Naive thymus-derived CD4-positive, alpha-beta T cell (primary cell): Measurements from ENCODE around the gene CCDC12. TPM values are rescaled to one million over a fixed set of nuclear protein-coding genes. Genes with fewer than 3 reads are reported as not detected.
A peak's percentile ranks its signal among the peaks of the same experiment; 100 is the strongest.
"Not testable (repeated sequence)": the region's sequence is repeated elsewhere in the genome, so short reads cannot be mapped to it uniquely, and the experiment has no call there.

Experiments
- ATAC-seq: fragments of 150-1000 bp; cut with Tn5 transposase; 2 replicates; pipeline ENCODE4 v1.10.0; 2021; ENCODE audit warnings: mild to moderate bottlenecking, moderate library complexity
- CTCF ChIA-PET: fragments of 350-600 bp; sonication (Branson Sonifier 250); formaldehyde crosslinking; loops from one replicate; lab custom pipeline; 2021; ENCODE audit warnings: antibody characterized with exemption; lab: Charles Lee
- POLR2A ChIA-PET: fragments of 350-600 bp; sonication (Branson Sonifier 250); formaldehyde crosslinking; loops from one replicate; lab custom pipeline; 2021; ENCODE audit warnings: antibody characterized with exemption, inconsistent platforms; lab: Charles Lee
- DNase-seq, 9 donors: peaks; one replicate each; pipeline versions ENCODE4 v3.0.0 to v3.0.0-alpha.2; 2020 to 2022; ENCODE audit warnings: mixed read lengths in 1 of 9
- H3K27ac ChIP-seq: one replicate; pipeline ENCODE4 v1.7.0; 2013; ENCODE audit warnings: mild to moderate bottlenecking, low read depth, low read length, moderate library complexity
- H3K27me3 ChIP-seq, 2 donors: one replicate each; pipeline ENCODE4 v1.7.0; 2013; ENCODE audit warnings: low read length in 2 of 2, mild to moderate bottlenecking in 2 of 2, moderate library complexity in 2 of 2; ENCODE audit not compliant: control insufficient read depth in 2 of 2, insufficient read depth in 2 of 2
- H3K36me3 ChIP-seq, 3 experiments: 1 replicate in 2 of 3; 2 replicates in 1 of 3; pipeline ENCODE4 v1.7.0; 2013; ENCODE audit warnings: low read length in 3 of 3, mild to moderate bottlenecking in 3 of 3, moderate library complexity in 1 of 3; ENCODE audit not compliant: insufficient read depth in 3 of 3, control insufficient read depth in 2 of 3
- H3K4me1 ChIP-seq, 2 donors: one replicate each; pipeline ENCODE4 v1.7.0; 2013; ENCODE audit warnings: low read length in 2 of 2, mild to moderate bottlenecking in 2 of 2, moderate library complexity in 1 of 2; ENCODE audit not compliant: control insufficient read depth in 2 of 2, insufficient read depth in 2 of 2
- H3K4me3 ChIP-seq: 2 replicates; pipeline ENCODE4 v1.7.0; 2013; ENCODE audit warnings: mild to moderate bottlenecking, low read length
- H3K9me3 ChIP-seq, 3 experiments: 1 replicate in 2 of 3; 2 replicates in 1 of 3; pipeline ENCODE4 v1.7.0; 2013; ENCODE audit warnings: low read length in 3 of 3; ENCODE audit not compliant: control insufficient read depth in 2 of 3
- H3K27ac Mint-ChIP-seq, 9 donors: one replicate each; pipeline ENCODE4 v1.8.0; 2020 to 2022; ENCODE audit warnings: mixed read lengths in 9 of 9, mild to moderate bottlenecking in 8 of 9, moderate library complexity in 5 of 9, inconsistent platforms in 2 of 9
- H3K27me3 Mint-ChIP-seq, 5 donors: one replicate each; pipeline ENCODE4 v1.8.0; 2021 to 2022; ENCODE audit warnings: mixed read lengths in 5 of 5, mild to moderate bottlenecking in 1 of 5
- H3K36me3 Mint-ChIP-seq, 5 donors: one replicate each; pipeline ENCODE4 v1.8.0; 2020 to 2022; ENCODE audit warnings: mixed read lengths in 5 of 5, mild to moderate bottlenecking in 3 of 5, inconsistent platforms in 1 of 5
- H3K4me1 Mint-ChIP-seq, 7 donors: one replicate each; pipeline ENCODE4 v1.8.0; 2020 to 2022; ENCODE audit warnings: mixed read lengths in 7 of 7, mild to moderate bottlenecking in 3 of 7, inconsistent platforms in 1 of 7
- H3K4me3 Mint-ChIP-seq, 10 donors: one replicate each; pipeline ENCODE4 v1.8.0; 2020 to 2022; ENCODE audit warnings: mild to moderate bottlenecking in 10 of 10, mixed read lengths in 10 of 10, moderate library complexity in 6 of 10, inconsistent platforms in 2 of 10
- H3K9me3 Mint-ChIP-seq, 11 donors: one replicate each; pipeline ENCODE4 v1.8.0; 2020 to 2022; ENCODE audit warnings: mixed read lengths in 11 of 11, mild to moderate bottlenecking in 4 of 11, inconsistent platforms in 1 of 11, moderate library complexity in 1 of 11
- intact Hi-C, 2 donors: fragments of 100-400 bp; cut with micrococcal nuclease; formaldehyde crosslinking; loops; one replicate each; pipeline ENCODE4 v1.15.1; 2023
- polyA plus RNA-seq, 2 donors: library from polyadenylated mRNA; unstranded; fragments of 300-500 nt; fragmentation: Illumina TruSeq; gene quantifications; one replicate each; pipeline ENCODE4 v1.2.3, GENCODE V29; 2021
- total RNA-seq, 6 experiments: library from RNA in 5 of 6; stranded (reverse) in 5 of 6; gene quantifications; 1 replicate in 5 of 6; 2 replicates in 1 of 6; pipeline ENCODE4 v1.2.3 and lab custom pipeline; 2021 to 2026

The CCDC12 gene
- total and polyA plus RNA-seq, 7 experiments from 2014 or later = 51.6 to 115 (median 60.2) TPM

DNA sequence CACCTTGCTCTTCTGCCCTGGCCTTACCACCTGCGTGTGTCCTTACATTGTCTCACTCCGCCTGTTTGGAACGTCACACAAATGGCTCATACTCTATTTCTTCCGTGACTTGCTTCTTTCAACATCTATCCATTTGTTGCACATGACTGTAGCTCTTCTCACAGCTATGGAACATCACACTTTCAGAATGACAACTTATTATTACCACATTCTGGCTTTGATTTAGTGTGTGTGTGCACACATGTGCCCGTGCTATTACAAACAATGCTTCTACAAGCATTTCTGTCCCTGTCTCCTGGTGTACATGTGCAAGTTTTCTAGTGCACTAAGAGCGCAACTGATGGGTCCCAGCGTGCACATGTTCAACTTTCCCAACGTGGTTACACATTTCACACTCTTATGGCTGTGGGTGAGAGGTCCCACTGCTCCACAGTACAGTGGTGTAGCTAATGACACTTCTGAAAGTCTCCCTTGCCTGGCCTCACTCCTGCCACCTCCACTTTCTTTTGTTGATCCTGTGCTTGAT, 61.2 kb downstream of the CCDC12 start:
- peaks cover 0 to 5% (median 0%) of the 10 kb centered on the region in 11 donors for H3K9me3 Mint-ChIP-seq
- H3K9me3 ChIP-seq = no peaks in the 10 kb centered on the region
- peak overlapping the region in 3 of 9 donors; percentile 8 to 32 (median 28) for H3K27ac Mint-ChIP-seq
- intact Hi-C loops = loop anchor here in 1 of 2 donors (10.0 kb wide), 1 partner anchor 409 kb away; no protein-coding TSS in a partner anchor
- CTCF ChIA-PET = no interaction called here
- peaks cover 6 to 7% of the 10 kb centered on the region in 2 donors for H3K4me1 ChIP-seq
- no peak overlapping the region for H3K4me3 ChIP-seq
- H3K4me1 Mint-ChIP-seq = peaks cover 8 to 24% (median 15%) of the 10 kb centered on the region in 7 donors
- H3K27ac ChIP-seq = no peak overlapping the region
- no peak overlapping the region for H3K4me3 Mint-ChIP-seq
- peaks cover 2 to 28% (median 6%) of the 10 kb centered on the region in 3 experiments for H3K36me3 ChIP-seq
- peaks cover 13 to 40% (median 35%) of the 10 kb centered on the region in 5 donors for H3K36me3 Mint-ChIP-seq
- POLR2A ChIA-PET = no interaction called here
- no peak for DNase-seq
- no peaks in the 10 kb centered on the region for H3K27me3 ChIP-seq
- H3K27me3 Mint-ChIP-seq = no peaks in the 10 kb centered on the region
- no peak for ATAC-seq

DNA sequence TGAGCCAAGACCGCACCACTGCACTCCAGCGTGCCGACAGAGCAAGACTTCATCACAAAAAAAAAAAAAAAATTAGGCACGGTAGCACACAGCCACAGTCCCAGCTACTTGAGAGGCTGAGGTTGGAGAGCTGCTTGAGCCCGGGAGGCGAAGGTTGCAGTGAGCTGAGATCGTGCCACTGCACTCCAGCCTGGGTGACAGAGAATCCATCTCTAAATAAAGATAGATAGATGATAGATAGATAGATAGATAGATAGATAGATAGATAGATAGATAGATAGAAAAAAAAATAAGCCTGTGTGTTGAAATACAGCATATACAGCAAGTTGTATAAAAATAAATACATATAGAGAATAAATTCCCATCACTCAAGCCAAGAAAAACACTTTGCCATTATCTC, 61.7 kb downstream of the CCDC12 start:
- Histone ChIP-seq H3K4me3 (no peak overlapping the region), H3K27me3 (no peaks in the 10 kb centered on the region), H3K4me1 (peaks cover 6 to 9% of the 10 kb centered on the region in 2 donors), H3K36me3 (peaks cover 0 to 23% (median 6%) of the 10 kb centered on the region in 3 experiments), H3K9me3 (no peaks in the 10 kb centered on the region), H3K27ac (no peak overlapping the region)
- peak overlapping the region in 2 of 9 donors; percentile 8 to 60 for H3K27ac Mint-ChIP-seq
- peaks cover 0 to 5% (median 0%) of the 10 kb centered on the region in 11 donors for H3K9me3 Mint-ChIP-seq
- no peak overlapping the region for H3K4me3 Mint-ChIP-seq
- no peak for ATAC-seq
- DNase-seq = no peak
- POLR2A ChIA-PET = interaction anchor here (0.6 kb wide), 1 partner anchor 13 kb away, joined by 4 read pairs; no protein-coding TSS in a partner anchor
- H3K4me1 Mint-ChIP-seq = peaks cover 8 to 24% (median 15%) of the 10 kb centered on the region in 7 donors
- intact Hi-C loops = loop anchor here in 1 of 2 donors (10.0 kb wide), 1 partner anchor 410 kb away; no protein-coding TSS in a partner anchor
- peaks cover 9 to 36% (median 31%) of the 10 kb centered on the region in 5 donors for H3K36me3 Mint-ChIP-seq
- no peaks in the 10 kb centered on the region for H3K27me3 Mint-ChIP-seq
- CTCF ChIA-PET = no interaction called here

DNA sequence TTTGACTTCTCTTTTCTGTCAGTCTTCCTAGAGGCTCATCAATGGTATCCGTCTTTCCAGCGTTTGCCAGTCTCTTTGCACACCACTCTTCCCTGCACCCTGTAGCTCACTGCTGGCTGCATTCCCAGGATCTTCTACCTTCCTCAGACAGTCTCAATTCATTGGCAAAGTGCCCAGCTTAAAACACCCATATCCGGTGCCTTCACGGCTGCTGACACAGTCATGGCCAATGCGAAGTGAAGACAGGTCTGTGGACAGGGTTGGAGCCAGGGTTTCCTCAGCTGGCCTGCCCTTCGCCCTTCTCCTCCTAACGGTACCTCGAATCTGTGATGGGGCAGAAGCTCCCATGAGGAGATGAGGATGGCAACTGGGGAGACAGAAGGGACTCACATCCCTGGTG, 62.9 kb downstream of the CCDC12 start:
- Mint-ChIP-seq H3K27me3 (no peaks in the 10 kb centered on the region), H3K4me3 (peak overlapping the region in 1 of 10 donors; percentile 19), H3K36me3 (peaks cover 4 to 23% (median 22%) of the 10 kb centered on the region in 5 donors), H3K4me1 (peaks cover 12 to 30% (median 20%) of the 10 kb centered on the region in 7 donors), H3K27ac (peak overlapping the region in 8 of 9 donors; percentile 4 to 44 (median 30)), H3K9me3 (peaks cover 0 to 5% (median 0%) of the 10 kb centered on the region in 11 donors)
- ChIA-PET POLR2A (no interaction called here), CTCF (interaction anchor here (0.6 to 1.0 kb wide), 2 partner anchors 46 to 79 kb away, joined by 3 to 5 read pairs; no protein-coding TSS in a partner anchor)
- peaks cover 11 to 17% of the 10 kb centered on the region in 2 donors for H3K4me1 ChIP-seq
- ATAC-seq = no peak
- no peak overlapping the region for H3K27ac ChIP-seq
- H3K27me3 ChIP-seq = no peaks in the 10 kb centered on the region
- H3K4me3 ChIP-seq = no peak overlapping the region
- DNase-seq = no peak
- no peaks in the 10 kb centered on the region for H3K9me3 ChIP-seq
- H3K36me3 ChIP-seq = peaks cover 0 to 11% (median 6%) of the 10 kb centered on the region in 3 experiments
- intact Hi-C loops = loop anchor here in 1 of 2 donors (10.0 kb wide), 1 partner anchor 411 kb away; no protein-coding TSS in a partner anchor

DNA sequence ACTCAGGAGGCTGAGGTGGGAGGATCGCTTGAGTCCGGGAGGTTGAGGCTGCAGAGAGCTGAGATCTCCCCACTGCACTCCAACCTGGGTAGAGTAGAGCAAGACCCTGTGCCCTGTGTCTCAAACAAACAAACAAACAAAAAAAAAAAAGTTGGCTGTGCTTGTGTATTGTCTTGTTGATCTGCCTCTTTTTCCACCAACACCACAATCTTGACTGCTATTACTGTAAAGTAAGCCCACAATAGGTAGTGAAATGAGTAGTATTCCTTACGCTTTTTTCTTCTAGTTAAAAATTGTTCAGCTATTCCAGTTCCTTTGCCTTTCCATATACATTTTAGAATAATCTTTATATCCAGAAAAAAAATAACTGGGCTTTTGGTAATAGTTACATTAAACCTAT, 63.6 kb downstream of the CCDC12 start:
- intact Hi-C loops = loop anchor here in 1 of 2 donors (10.0 kb wide), 1 partner anchor 412 kb away; no protein-coding TSS in a partner anchor
- H3K4me3 ChIP-seq = no peak overlapping the region
- ATAC-seq (no peak), DNase-seq (no peak)
- H3K4me1 ChIP-seq = peaks cover 11 to 17% of the 10 kb centered on the region in 2 donors
- peaks cover 0 to 6% (median 4%) of the 10 kb centered on the region in 3 experiments for H3K36me3 ChIP-seq
- POLR2A ChIA-PET = no interaction called here
- H3K27ac ChIP-seq = no peak overlapping the region
- no peaks in the 10 kb centered on the region for H3K9me3 ChIP-seq
- H3K4me1 Mint-ChIP-seq = peaks cover 12 to 30% (median 18%) of the 10 kb centered on the region in 7 donors
- peaks cover 0 to 5% (median 0%) of the 10 kb centered on the region in 11 donors for H3K9me3 Mint-ChIP-seq
- no peak overlapping the region for H3K4me3 Mint-ChIP-seq
- CTCF ChIA-PET = interaction anchor here (0.6 to 1.0 kb wide), 2 partner anchors 46 to 79 kb away, joined by 3 to 5 read pairs; no protein-coding TSS in a partner anchor
- peak overlapping the region in 3 of 9 donors; percentile 1 to 43 (median 19) for H3K27ac Mint-ChIP-seq
- no peaks in the 10 kb centered on the region for H3K27me3 Mint-ChIP-seq
- H3K27me3 ChIP-seq = no peaks in the 10 kb centered on the region
- H3K36me3 Mint-ChIP-seq = peaks cover 4 to 17% (median 16%) of the 10 kb centered on the region in 5 donors

DNA sequence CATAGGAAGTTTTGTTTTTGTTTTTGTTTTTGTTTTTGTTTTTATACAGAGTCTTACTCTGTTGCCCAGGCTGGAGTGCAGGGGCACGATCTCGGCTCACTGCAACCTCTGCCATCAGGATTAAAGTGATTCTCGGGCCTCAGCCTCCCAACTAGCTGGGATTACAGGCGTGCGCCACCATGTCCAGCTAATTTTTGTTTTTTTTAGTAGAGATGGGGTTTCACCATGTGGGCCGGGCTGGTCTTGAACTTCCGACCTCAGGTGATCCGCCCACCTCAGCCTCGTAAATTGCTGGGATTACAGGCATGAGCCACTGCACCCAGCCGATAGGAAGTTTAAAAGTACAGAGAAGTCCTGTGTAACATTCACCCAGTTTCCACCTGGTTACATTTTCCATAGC, 65.6 kb downstream of the CCDC12 start:
- H3K36me3 Mint-ChIP-seq, H3K9me3 Mint-ChIP-seq, H3K36me3 ChIP-seq, H3K4me3 Mint-ChIP-seq, H3K9me3 ChIP-seq, POLR2A ChIA-PET, ATAC-seq, DNase-seq, H3K27me3 ChIP-seq, H3K27me3 Mint-ChIP-seq, H3K27ac Mint-ChIP-seq, H3K27ac ChIP-seq, H3K4me3 ChIP-seq: not testable (repeated sequence)
- CTCF ChIA-PET = interaction anchor here (1.0 kb wide), 1 partner anchor 9 kb away, joined by 3 read pairs; no protein-coding TSS in a partner anchor
- intact Hi-C loops = loop anchor here in 1 of 2 donors (10.0 kb wide), 1 partner anchor 414 kb away; no protein-coding TSS in a partner anchor
- peaks cover 11 to 17% of the 10 kb centered on the region in 2 donors for H3K4me1 ChIP-seq
- H3K4me1 Mint-ChIP-seq = peaks cover 8 to 26% (median 18%) of the 10 kb centered on the region in 7 donors

DNA sequence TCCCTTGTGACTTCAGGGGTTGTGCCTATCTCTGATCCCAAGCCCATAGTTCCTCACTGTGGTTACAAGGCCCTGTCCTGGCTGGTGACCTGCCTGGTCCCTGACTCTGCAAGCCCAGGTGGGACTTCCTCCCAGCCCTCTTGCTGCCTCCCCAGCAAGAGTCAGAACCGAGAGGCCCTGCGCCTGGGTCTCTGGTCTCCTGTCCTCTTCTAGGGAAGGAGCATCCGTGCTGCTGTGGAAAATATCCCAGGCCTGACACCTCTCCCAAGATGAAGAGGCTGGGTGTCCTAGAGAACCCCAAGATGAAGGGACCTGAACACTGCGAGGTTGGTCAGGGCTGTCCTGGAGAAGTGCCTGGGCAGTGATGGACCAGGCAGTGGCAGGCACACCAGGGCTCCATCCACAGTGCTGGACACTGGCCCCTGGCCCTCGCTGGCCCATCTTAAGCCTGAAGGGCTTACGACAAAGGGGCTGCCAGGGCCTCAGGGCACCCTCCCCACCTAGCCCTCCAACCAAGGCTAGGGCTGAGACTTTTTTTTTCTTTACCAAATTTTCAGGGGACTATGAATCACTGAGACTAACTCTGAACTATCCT, 66.3 kb downstream of the CCDC12 start:
- H3K9me3 ChIP-seq = no peaks in the 10 kb centered on the region
- H3K27ac Mint-ChIP-seq = no peak overlapping the region
- H3K4me1 Mint-ChIP-seq = peaks cover 8 to 21% (median 18%) of the 10 kb centered on the region in 7 donors
- no peak for ATAC-seq
- ChIA-PET POLR2A (no interaction called here), CTCF (interaction anchor here (0.6 to 1.7 kb wide), 5 partner anchors 8 to 244 kb away, joined by 3 to 8 read pairs (median 3); no protein-coding TSS in a partner anchor)
- no peaks in the 10 kb centered on the region for H3K36me3 ChIP-seq
- H3K27me3 ChIP-seq = no peaks in the 10 kb centered on the region
- peaks cover 0 to 7% (median 0%) of the 10 kb centered on the region in 5 donors for H3K36me3 Mint-ChIP-seq
- H3K4me3 Mint-ChIP-seq = no peak overlapping the region
- intact Hi-C loops = loop anchor here in 1 of 2 donors (10.0 kb wide), 1 partner anchor 415 kb away; no protein-coding TSS in a partner anchor
- H3K27ac ChIP-seq = no peak overlapping the region
- H3K4me1 ChIP-seq = peaks cover 11 to 17% of the 10 kb centered on the region in 2 donors
- no peak for DNase-seq
- H3K27me3 Mint-ChIP-seq = no peaks in the 10 kb centered on the region
- H3K9me3 Mint-ChIP-seq = no peaks in the 10 kb centered on the region
- H3K4me3 ChIP-seq = no peak overlapping the region
